Osteoblast (primary cell): ENCODE measurements around the gene RNF144A. TPM values are rescaled to one million over a fixed set of nuclear protein-coding genes. Genes with fewer than 3 reads are reported as not detected.

Experiments used
- DNase-seq: peaks from one replicate; pipeline ENCODE4 v3.0.0; 2011; ENCODE audit warnings: low spot score, mixed read lengths; ENCODE audit not compliant: insufficient read length; ENCODE audit errors: missing footprints
- H2AFZ ChIP-seq: 2 replicates; pipeline ENCODE4 v1.6.0; 2011; ENCODE audit warnings: mild to moderate bottlenecking, low read length
- H3K27ac ChIP-seq: 2 replicates; pipeline ENCODE4 v1.5.1; 2011; ENCODE audit warnings: mild to moderate bottlenecking, low read depth, low read length, moderate library complexity
- H3K27me3 ChIP-seq: 2 replicates; pipeline ENCODE4 v1.6.0; 2012; ENCODE audit warnings: mild to moderate bottlenecking, control low read depth, inconsistent platforms, low read length, moderate library complexity; ENCODE audit not compliant: insufficient read depth
- H3K36me3 ChIP-seq: 2 replicates; pipeline ENCODE4 v1.5.1; 2011; ENCODE audit warnings: mild to moderate bottlenecking, low read length, control low read depth, moderate library complexity; ENCODE audit not compliant: insufficient read depth
- H3K4me1 ChIP-seq: 2 replicates; pipeline ENCODE4 v1.5.1; 2011; ENCODE audit warnings: mild to moderate bottlenecking, low read length, control low read depth, moderate library complexity; ENCODE audit not compliant: insufficient read depth
- H3K4me2 ChIP-seq: 2 replicates; pipeline ENCODE4 v1.6.0; 2011; ENCODE audit warnings: mild to moderate bottlenecking, low read length; ENCODE audit not compliant: insufficient read depth
- H3K4me3 ChIP-seq: fragments of 200-600 bp; sonication (generic); 3 replicates; pipeline ENCODE4 v1.5.1; 2012; ENCODE audit warnings: mild to moderate bottlenecking, low read length, inconsistent platforms; ENCODE audit not compliant: insufficient read depth
- H3K79me2 ChIP-seq: 2 replicates; pipeline ENCODE4 v1.6.0; 2012; ENCODE audit warnings: mild to moderate bottlenecking, low read length, control low read depth, inconsistent platforms; ENCODE audit not compliant: insufficient read depth
- H3K9me3 ChIP-seq: 2 replicates; pipeline ENCODE4 v1.5.1; 2011; ENCODE audit warnings: low read depth, low read length, control low read depth
- H4K20me1 ChIP-seq: 2 replicates; pipeline ENCODE4 v1.6.0; 2012; ENCODE audit warnings: mild to moderate bottlenecking, low read length, control low read depth; ENCODE audit not compliant: insufficient read depth
- CTCF ChIP-seq: IDR thresholded peaks from 2 replicates; pipeline ENCODE4 v1.5.1; 2011; ENCODE audit warnings: mild to moderate bottlenecking, low read depth, low read length, moderate library complexity; ENCODE audit errors: extremely low read depth
- total RNA-seq: library from RNA; depleted of rRNA; stranded (reverse); fragments of >200 nt; gene quantifications from 2 replicates; pipeline ENCODE4 v1.2.3, GENCODE V29; 2012

RNF144A gene
- total RNA-seq, 1 donor, result 15.9 TPM

- H3K36me3 ChIP-seq, result no peaks in the 10 kb centered on the region
- no peaks in the 10 kb centered on the region for H4K20me1 ChIP-seq
- no peak for DNase-seq
These were observed 5.0 kb downstream of the RNF144A start for GRCh38 chr2:6922201-6922656.

GRCh38 chr2:6923319-6923718 is 6.1 kb downstream of the RNF144A start:
- no peak overlapping the region for H2AFZ ChIP-seq
- TF ChIP-seq CTCF, result no peak
- no peaks in the 10 kb centered on the region for H4K20me1 ChIP-seq

More at GRCh38 chr2:6922201-6922656, 5.0 kb downstream of the RNF144A start:
- H3K9me3 ChIP-seq, result no peaks in the 10 kb centered on the region
- H3K27me3 ChIP-seq, result peaks cover 8% of the 10 kb centered on the region
- TF ChIP-seq CTCF, result no peak
- H3K4me2 ChIP-seq, result no peak overlapping the region
- no peaks in the 10 kb centered on the region for H3K79me2 ChIP-seq
- H2AFZ ChIP-seq, result no peak overlapping the region
- no peaks in the 10 kb centered on the region for H3K4me1 ChIP-seq
- H3K4me3 ChIP-seq, result no peak overlapping the region
- no peak overlapping the region for H3K27ac ChIP-seq

GRCh38 chr2:6924101-6924923 is 7.1 kb downstream of the RNF144A start:
- TF ChIP-seq CTCF, result no peak
- no peaks in the 10 kb centered on the region for H3K79me2 ChIP-seq
- no peak overlapping the region for H3K4me2 ChIP-seq
- no peak overlapping the region for H2AFZ ChIP-seq
- H3K9me3 ChIP-seq, result no peaks in the 10 kb centered on the region
- no peaks in the 10 kb centered on the region for H4K20me1 ChIP-seq
- DNase-seq, result no peak
- H3K27me3 ChIP-seq, result peaks cover 1% of the 10 kb centered on the region
- no peaks in the 10 kb centered on the region for H3K36me3 ChIP-seq
- no peak overlapping the region for H3K4me3 ChIP-seq
- H3K4me1 ChIP-seq, result no peaks in the 10 kb centered on the region
- H3K27ac ChIP-seq, result no peak overlapping the region

More at GRCh38 chr2:6923319-6923718, 6.1 kb downstream of the RNF144A start:
- DNase-seq, result no peak
- no peaks in the 10 kb centered on the region for H3K79me2 ChIP-seq
- H3K27me3 ChIP-seq, result peaks cover 8% of the 10 kb centered on the region
- H3K4me2 ChIP-seq, result no peak overlapping the region
- no peaks in the 10 kb centered on the region for H3K9me3 ChIP-seq
- H3K36me3 ChIP-seq, result no peaks in the 10 kb centered on the region
- no peak overlapping the region for H3K27ac ChIP-seq
- H3K4me3 ChIP-seq, result no peak overlapping the region
- H3K4me1 ChIP-seq, result no peaks in the 10 kb centered on the region

GRCh38 chr2:6924924-6925409 is 7.8 kb downstream of the RNF144A start:
- Histone ChIP-seq H3K27me3 (no peaks in the 10 kb centered on the region), H3K4me3 (no peak overlapping the region), H3K79me2 (no peaks in the 10 kb centered on the region), H3K27ac (no peak overlapping the region), H4K20me1 (no peaks in the 10 kb centered on the region), H3K4me1 (no peaks in the 10 kb centered on the region), H3K36me3 (no peaks in the 10 kb centered on the region), H3K9me3 (no peaks in the 10 kb centered on the region), H2AFZ (no peak overlapping the region), H3K4me2 (no peak overlapping the region)
- no peak for TF ChIP-seq CTCF
- peak; percentile 65 for DNase-seq
